ENCODE measurements around the gene ADAM21.
"Not testable (repeated sequence)": the region's sequence is repeated elsewhere in the genome, so short reads cannot be mapped to it uniquely, and the experiment has no call there.

Gene ADAM21

GRCh38 chr14:70451874-70452273 is at the start of gene ADAM21:
ADAM21 (plus strand) TSS chr14:70452174; CDS start chr14:70457500, 5,326 bp downstream.
- DNase-seq = no peak

DNA sequence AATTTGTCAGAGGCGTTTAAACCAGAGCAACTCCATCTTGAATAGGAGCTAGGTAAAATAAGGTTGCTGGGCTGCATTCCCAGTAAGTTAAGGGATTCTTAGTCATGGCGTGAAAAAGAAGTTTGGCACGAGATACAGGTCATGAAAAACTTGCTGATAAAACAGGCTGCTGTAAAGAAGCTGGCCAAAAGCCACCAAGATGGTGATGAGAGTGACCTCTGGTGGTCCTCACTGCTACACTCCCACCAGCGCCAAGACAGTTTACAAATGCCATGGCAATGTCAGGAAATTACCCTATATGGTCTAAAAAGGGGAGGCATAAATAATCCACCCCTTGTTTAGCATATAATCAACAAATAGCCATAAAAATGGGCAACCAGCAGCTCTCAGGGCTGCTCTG is 48.6 kb upstream of the ADAM21 start:
- not testable (repeated sequence) for DNase-seq

GRCh38 chr14:70406216-70406615 is 45.8 kb upstream of the ADAM21 start:
- DNase-seq = not testable (repeated sequence)

GRCh38 chr14:70407621-70408020 is 44.4 kb upstream of the ADAM21 start:
- no peak for DNase-seq

DNA sequence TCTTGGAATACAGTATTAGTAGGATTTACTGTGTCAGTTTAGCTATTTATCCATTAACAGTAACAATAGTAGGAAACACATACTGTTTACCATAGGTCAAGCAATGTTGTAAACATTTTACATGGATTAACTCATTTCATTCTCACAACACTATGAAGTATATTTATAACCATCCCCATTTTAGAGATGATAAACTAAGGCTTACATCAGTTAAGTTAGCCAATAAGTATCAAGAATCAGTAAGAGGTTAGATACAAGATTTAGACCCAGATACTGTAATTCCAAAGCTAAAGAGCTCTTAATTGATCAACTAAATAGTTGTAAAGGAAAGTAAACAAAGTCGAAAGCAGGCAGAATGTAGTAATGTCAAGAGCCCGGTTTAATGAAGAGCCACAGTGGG is 36.2 kb upstream of the ADAM21 start:
- no peak for DNase-seq

- DNase-seq = no peak
These were observed 35.6 kb upstream of the ADAM21 start for GRCh38 chr14:70416338-70416724.

DNA sequence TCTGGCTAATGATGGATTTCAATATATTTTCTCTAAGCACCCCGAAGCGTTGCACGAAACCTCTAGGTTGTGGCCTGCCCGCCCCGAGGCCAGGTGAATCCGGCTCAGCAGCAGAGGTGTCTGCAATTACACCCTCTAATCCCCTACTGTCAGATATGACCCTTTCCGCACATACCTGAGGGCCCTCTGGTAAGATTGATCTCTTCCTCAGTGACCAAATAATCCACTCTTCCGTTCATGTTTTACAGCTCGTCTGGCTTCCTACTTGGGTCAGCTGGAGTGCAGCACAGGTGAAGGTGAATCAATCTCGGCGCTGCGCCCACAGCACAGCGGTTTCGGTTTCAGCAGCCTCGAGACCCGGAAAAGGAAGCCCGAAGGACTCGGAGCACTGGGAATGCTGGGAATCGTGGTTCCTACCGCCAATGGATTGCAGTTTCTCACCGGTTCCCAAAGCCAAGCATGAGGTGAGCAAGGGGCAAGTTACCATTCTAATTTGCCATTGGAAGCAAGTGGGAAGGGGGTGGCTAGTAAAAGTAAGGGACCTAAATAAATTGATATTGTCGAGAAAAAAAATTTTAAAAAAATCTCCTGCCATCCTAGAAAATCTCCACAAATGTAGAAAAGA is 35.1 kb upstream of the ADAM21 start, which contains the start of gene SYNJ2BP:
Gene SYNJ2BP, minus strand, starts transcription at position 366 of the 625 bp plus-strand sequence. Its CDS starts 127 bp downstream, at position 239.
- DNase-seq = peak; percentile 5 to 83 (median 53)

- DNase-seq = not testable (repeated sequence)
These were observed 32.6 kb upstream of the ADAM21 start for GRCh38 chr14:70419270-70419931.

DNA sequence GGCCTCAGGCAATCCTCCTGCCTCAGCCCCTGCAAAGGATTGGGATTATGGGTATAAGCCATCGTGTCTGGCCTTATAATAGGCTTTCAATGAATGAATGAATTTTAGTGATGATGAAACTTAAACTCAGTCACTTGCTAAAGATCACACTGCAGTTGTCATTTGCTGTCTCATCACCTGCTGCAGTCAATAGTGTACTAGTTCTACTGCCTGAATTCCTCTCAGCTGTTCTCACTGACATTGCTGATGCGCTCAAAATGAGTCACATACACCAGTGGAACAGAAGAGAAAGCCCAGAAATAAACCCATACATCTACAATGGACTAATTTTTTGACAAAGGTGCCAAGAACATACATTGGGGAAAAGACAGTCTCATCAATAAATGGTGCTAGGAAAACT is 29.4 kb upstream of the ADAM21 start:
- peak in 1 of 58 donors; percentile 33 for DNase-seq

- DNase-seq = peak in 1 of 58 donors; percentile 1
These were observed 26.6 kb upstream of the ADAM21 start for GRCh38 chr14:70425354-70425753.

DNA sequence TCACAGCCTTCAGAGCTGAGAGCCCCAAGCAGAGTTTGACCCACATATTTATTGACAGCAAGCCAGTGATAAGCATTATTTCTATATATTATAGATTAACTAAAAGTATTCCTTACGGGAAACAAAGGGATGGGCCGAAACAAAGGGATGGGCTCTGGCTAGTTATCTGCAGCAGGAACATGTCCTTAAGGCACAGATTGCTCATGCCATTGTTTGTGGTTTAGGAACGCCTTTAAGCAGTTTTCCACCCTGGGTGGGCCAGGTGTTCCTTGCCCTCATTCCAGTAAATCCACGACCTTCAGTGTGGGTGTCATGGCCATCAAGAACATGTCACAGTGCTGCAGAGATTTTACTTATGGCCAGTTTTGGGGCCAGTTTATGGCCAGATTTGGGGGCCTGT is 25.4 kb upstream of the ADAM21 start:
- DNase-seq = not testable (repeated sequence)

DNA sequence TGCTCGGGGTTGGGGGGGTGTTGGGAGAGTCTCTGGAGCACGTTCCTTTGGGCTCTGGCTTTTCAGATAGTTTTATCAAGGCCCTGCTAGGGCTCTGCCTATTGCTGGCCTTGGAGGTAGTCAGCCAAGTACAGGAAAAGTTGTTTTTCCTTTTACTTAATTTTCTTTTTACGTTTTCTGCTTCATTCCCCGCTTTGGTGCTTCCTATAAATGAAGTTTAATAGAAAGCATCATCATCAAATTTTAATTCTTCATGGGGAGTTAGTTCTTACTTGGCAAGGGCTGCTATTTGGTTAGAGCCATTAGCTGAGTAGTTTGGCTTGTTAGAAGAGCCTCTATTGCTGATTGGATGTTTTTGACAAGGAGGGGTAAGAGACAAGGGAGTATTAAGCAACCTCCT is 15.1 kb upstream of the ADAM21 start:
- no peak for DNase-seq

DNA sequence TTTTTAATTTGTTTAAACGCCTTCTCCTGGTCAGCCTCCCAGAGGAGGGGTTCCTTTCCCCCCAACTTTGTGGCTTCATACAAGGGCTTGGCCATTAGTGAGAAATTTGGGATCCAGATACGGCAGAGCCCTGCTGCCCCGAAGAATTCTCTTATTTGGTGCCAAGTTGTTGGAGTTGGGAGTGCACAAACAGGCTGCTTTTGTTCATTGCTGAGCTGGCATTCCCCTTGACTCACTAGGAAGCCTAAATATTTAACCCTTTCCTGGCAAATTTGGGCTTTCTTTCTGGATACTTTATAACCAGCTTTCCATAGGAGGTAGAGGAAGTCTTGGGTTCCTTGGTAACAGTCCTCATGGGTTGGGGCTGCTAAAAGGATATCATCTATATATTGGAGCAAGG is 10.3 kb upstream of the ADAM21 start:
- DNase-seq = no peak

- DNase-seq = no peak
These were observed 9.2 kb upstream of the ADAM21 start for GRCh38 chr14:70442750-70443149.

GRCh38 chr14:70448633-70449340 is 3.2 kb upstream of the ADAM21 start:
- DNase-seq = no peak

DNA sequence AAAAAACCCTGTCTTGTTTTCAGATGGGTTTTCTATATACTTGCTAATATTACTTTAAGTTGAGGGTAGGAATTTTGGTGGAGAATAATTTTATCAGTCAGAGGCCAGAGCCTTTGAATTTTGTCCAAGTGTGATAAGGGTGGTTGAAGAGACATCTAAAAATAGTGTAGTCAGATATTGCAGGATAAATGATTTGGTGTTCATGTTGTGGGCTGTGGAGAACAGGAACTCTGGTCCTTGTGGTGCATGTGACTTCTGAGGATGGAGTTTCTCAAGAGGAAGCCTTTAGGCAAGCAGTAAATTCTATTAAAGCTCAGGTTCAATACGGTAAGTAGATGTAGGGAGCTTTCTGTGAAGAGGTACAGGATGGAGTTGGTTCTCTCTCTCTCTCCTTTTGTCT is 2.8 kb downstream of the ADAM21 start:
- DNase-seq = no peak

DNA sequence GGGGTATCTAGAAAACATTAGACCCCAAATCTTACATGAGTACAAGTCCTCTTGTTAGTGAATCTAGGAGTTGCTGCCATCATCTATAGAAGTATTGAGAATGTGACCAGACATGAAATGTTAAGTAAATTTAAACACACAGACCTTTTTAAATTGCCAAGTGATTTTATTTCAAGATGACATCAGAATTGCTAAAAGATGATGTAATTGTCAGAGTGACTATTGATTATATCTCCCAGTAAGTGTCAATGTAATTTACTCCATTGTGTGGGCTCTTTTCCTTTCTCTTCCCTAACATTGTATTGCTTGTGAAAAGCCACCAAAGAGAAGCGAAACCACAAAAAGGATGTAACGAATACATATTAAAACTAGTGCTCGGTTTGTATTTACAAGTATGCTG is 16.8 kb downstream of the ADAM21 start:
- no peak for DNase-seq

GRCh38 chr14:70470863-70471563 is 19.0 kb downstream of the ADAM21 start:
- DNase-seq = not testable (repeated sequence)

GRCh38 chr14:70472253-70473159 is 20.5 kb downstream of the ADAM21 start:
- peak in 1 of 58 donors; percentile 1 for DNase-seq

DNA sequence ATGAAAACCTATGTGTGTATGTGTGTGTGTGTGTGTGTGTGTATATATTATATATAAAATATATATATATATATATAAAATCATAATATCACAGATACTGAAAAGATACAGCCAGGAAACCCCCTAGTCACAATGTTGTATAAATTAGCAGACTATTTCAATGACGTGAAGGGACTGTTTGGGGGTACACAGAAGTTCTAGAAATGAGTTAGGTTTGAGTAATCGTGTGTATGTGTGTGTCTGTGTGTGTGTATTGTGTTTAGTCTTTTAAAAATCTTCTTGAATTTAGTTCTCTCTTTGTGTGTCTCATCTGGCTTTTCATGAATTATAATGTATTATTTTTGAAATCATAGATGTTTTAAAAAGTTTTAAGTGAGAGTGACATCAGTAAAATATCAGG is 21.9 kb downstream of the ADAM21 start:
- no peak for DNase-seq

DNA sequence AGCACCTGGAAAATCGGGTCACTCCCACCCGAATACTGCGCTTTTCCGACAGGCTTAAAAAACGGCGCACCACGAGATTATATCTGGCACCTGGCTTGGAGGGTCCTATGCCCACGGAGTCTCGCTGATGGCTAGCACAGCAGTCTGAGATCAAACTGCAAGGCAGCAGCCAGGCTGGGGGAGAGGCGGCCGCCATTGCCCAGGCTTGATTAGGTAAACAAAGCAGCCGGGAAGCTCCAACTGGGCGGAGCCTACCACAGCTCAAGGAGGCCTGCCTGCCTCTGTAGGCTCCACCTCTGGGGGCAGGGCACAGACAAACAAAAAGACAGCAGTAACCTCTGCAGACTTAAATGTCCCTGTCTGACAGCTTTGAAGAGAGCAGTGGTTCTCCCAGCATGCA is 23.5 kb downstream of the ADAM21 start:
- DNase-seq = not testable (repeated sequence)
